Caco-2 (cell line): Measurements from ENCODE around the gene BLMH. TPM values are rescaled to one million over a fixed set of nuclear protein-coding genes. Genes with fewer than 3 reads are reported as not detected.
A peak's percentile ranks its signal among the peaks of the same experiment; 100 is the strongest.

Experiments
- BruUV-seq: library from RNA; stranded (reverse); fragments of 400-500 nt; replicated peaks from 2 replicates; lab custom pipeline; 2021; lab: Mats Ljungman, UMichigan
- CTCF ChIA-PET: fragments of 300-600 bp; sonication (Branson Sonifier 250); formaldehyde crosslinking; loops from one replicate; lab custom pipeline; 2022; ENCODE audit warnings: antibody characterized with exemption; lab: Charles Lee
- POLR2A ChIA-PET: fragments of 300-600 bp; sonication (Branson Sonifier 250); formaldehyde crosslinking; loops from one replicate; lab custom pipeline; 2022; ENCODE audit warnings: antibody characterized with exemption; lab: Charles Lee
- DNase-seq, 2 experiments: peaks; one replicate each; pipeline versions ENCODE4 v3.0.0 to v3.0.0-alpha.2; 2020 to 2022
- H3K27me3 ChIP-seq: replicated peaks from 2 replicates; pipeline ENCODE4 v1.6.0; 2011; ENCODE audit warnings: low read length; ENCODE audit not compliant: control insufficient read depth, insufficient read depth
- H3K36me3 ChIP-seq: 2 replicates; pipeline ENCODE4 v1.5.1; 2011; ENCODE audit warnings: low read length; ENCODE audit not compliant: control insufficient read depth, insufficient read depth
- H3K4me1 ChIP-seq: fragments of 250-450 bp; sonication (Bioruptor Pico); 2 replicates; pipeline ENCODE4 v1.5.1; 2020; ENCODE audit warnings: mild to moderate bottlenecking
- H3K4me3 ChIP-seq: 2 replicates; pipeline ENCODE4 v1.5.1; 2011; ENCODE audit warnings: low read depth, mild to moderate bottlenecking, control low read depth, low read length
- H3K9me3 ChIP-seq: fragments of 250-450 bp; sonication (Bioruptor Pico); 2 replicates; pipeline ENCODE4 v1.5.1; 2020; ENCODE audit warnings: mild to moderate bottlenecking, moderate library complexity
- H3K27ac Mint-ChIP-seq: one replicate; pipeline ENCODE4 v1.8.0; 2022; ENCODE audit warnings: mixed read lengths; ENCODE audit not compliant: unreplicated experiment
- H3K27me3 Mint-ChIP-seq: one replicate; pipeline ENCODE4 v1.8.0; 2022; ENCODE audit warnings: mixed read lengths; ENCODE audit not compliant: insufficient read depth, unreplicated experiment
- H3K36me3 Mint-ChIP-seq: one replicate; pipeline ENCODE4 v1.8.0; 2022; ENCODE audit warnings: mild to moderate bottlenecking, mixed read lengths; ENCODE audit not compliant: insufficient read depth, unreplicated experiment
- H3K4me1 Mint-ChIP-seq: one replicate; pipeline ENCODE4 v1.8.0; 2022; ENCODE audit warnings: low read depth, mixed read lengths; ENCODE audit not compliant: unreplicated experiment
- H3K4me3 Mint-ChIP-seq: one replicate; pipeline ENCODE4 v1.8.0; 2022; ENCODE audit warnings: mild to moderate bottlenecking, moderate library complexity, mixed read lengths; ENCODE audit not compliant: unreplicated experiment
- H3K9me3 Mint-ChIP-seq: one replicate; pipeline ENCODE4 v1.8.0; 2022; ENCODE audit warnings: mixed read lengths; ENCODE audit not compliant: unreplicated experiment
- intact Hi-C: fragments of 100-400 bp; cut with micrococcal nuclease; formaldehyde crosslinking; loops from one replicate; pipeline ENCODE4 v1.10.0; 2022; ENCODE audit not compliant: unreplicated experiment
- total RNA-seq: library from RNA; stranded (reverse); gene quantifications from 2 replicates; pipeline ENCODE4 v1.2.3, GENCODE V29; 2022
- TF ChIP-seq, protein P1 (sequence below), 2 experiments: fragments of 200-600 bp in 1 of 2; IDR thresholded peaks; 1 replicate in 1 of 2; 2 replicates in 1 of 2; pipeline versions ENCODE4 v1.5.1 to v1.8.0; 2011 to 2022; ENCODE audit warnings: antibody characterized with exemption in 1 of 2, control low read depth in 1 of 2, inconsistent platforms in 1 of 2, low read depth in 1 of 2, low read length in 1 of 2, mild to moderate bottlenecking in 1 of 2, moderate library complexity in 1 of 2; ENCODE audit not compliant: insufficient read depth in 1 of 2, severe bottlenecking in 1 of 2, unreplicated experiment in 1 of 2

BLMH gene
- total RNA-seq, 1 experiment from 2014 or later: 56.1 TPM

DNA sequence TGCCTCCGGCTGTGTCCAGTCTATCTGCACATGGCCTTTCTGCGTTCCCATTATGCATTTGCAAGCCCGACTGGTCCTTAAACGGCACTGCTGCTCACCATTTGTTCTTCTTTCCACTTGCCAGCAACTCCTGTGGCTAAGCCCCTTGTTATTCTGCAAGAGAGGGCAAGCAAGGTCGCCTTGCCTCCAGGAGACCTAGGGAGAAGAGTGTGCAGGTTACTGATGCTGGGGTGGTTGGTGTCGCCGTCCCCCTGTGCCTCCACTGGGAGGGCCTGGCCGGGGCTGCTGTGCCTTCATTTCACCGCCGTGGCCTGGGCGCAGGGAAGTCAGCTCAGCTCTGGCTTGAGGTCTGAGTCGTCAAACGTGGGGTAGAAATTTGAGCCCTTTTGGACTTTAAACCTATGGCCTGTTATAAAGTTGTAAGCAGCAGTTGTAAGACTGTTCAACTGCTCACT, 69.0 kb downstream of the BLMH start:
- Mint-ChIP-seq H3K36me3 (peaks cover 19% of the 10 kb centered on the region), H3K27me3 (no peaks in the 10 kb centered on the region), H3K4me1 (peaks cover 62% of the 10 kb centered on the region), H3K9me3 (no peaks in the 10 kb centered on the region), H3K4me3 (peak overlapping the region; percentile 38), H3K27ac (peak overlapping the region; percentile 93)
- POLR2A ChIA-PET: interaction anchor here (0.6 kb wide), 3 partner anchors 13 to 70 kb away, joined by 3 to 4 read pairs (median 3); partner anchors contain the start of gene SLC6A4
- no peaks in the 10 kb centered on the region for H3K9me3 ChIP-seq
- no peaks in the 10 kb centered on the region for H3K27me3 ChIP-seq
- H3K36me3 ChIP-seq: no peaks in the 10 kb centered on the region
- H3K4me1 ChIP-seq: peaks cover 75% of the 10 kb centered on the region
- TF ChIP-seq, protein P1, sequence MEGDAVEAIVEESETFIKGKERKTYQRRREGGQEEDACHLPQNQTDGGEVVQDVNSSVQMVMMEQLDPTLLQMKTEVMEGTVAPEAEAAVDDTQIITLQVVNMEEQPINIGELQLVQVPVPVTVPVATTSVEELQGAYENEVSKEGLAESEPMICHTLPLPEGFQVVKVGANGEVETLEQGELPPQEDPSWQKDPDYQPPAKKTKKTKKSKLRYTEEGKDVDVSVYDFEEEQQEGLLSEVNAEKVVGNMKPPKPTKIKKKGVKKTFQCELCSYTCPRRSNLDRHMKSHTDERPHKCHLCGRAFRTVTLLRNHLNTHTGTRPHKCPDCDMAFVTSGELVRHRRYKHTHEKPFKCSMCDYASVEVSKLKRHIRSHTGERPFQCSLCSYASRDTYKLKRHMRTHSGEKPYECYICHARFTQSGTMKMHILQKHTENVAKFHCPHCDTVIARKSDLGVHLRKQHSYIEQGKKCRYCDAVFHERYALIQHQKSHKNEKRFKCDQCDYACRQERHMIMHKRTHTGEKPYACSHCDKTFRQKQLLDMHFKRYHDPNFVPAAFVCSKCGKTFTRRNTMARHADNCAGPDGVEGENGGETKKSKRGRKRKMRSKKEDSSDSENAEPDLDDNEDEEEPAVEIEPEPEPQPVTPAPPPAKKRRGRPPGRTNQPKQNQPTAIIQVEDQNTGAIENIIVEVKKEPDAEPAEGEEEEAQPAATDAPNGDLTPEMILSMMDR (IDR thresholded peaks at IDR 0.05; ENCODE audit: insufficient read depth in 1 of 2, low read depth in 1 of 2, low read length in 1 of 2, severe bottlenecking in 1 of 2, unreplicated experiment in 1 of 2): no peak
- intact Hi-C loops: no loop called here
- peak in 1 of 2 experiments; percentile 43 for DNase-seq
- BruUV-seq: no TSS peak
- CTCF ChIA-PET: interaction anchor here (0.6 to 1.7 kb wide), 2 partner anchors 14 to 77 kb away, joined by 5 read pairs; no protein-coding TSS in a partner anchor
- H3K4me3 ChIP-seq: no peak overlapping the region

DNA sequence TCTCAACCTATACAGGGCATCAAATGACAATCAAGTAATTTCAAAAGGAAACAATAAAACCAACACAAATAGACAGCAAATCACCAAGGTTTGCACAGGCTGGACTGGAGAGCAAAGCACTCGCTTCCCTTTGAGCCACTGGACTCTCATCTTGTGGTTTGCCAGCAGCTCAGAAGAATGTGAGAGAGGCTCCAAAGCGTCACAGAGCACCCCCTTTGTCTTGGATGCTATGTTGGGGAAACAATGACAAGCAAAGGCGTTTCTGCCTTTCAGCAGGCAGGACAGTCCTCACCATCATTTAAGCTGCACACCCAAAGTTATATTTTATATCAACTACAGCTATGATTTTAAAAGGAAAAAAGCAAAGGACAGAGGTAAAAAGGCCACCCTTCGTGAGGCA, 69.5 kb downstream of the BLMH start:
- Histone ChIP-seq H3K27me3 (no peaks in the 10 kb centered on the region), H3K9me3 (no peaks in the 10 kb centered on the region), H3K36me3 (no peaks in the 10 kb centered on the region; the same call in 1 of the 2 replicates), H3K4me1 (peaks cover 70% of the 10 kb centered on the region), H3K4me3 (no peak overlapping the region)
- no TSS peak for BruUV-seq
- TF ChIP-seq, protein P1 (IDR thresholded peaks at IDR 0.05; ENCODE audit: insufficient read depth in 1 of 2, low read depth in 1 of 2, low read length in 1 of 2, severe bottlenecking in 1 of 2, unreplicated experiment in 1 of 2): no peak
- no peak for DNase-seq
- Mint-ChIP-seq H3K9me3 (no peaks in the 10 kb centered on the region), H3K4me1 (peaks cover 62% of the 10 kb centered on the region), H3K27me3 (no peaks in the 10 kb centered on the region), H3K27ac (peak overlapping the region; percentile 93), H3K4me3 (no peak overlapping the region), H3K36me3 (peaks cover 23% of the 10 kb centered on the region)
- intact Hi-C loops: no loop called here
- ChIA-PET CTCF (interaction anchor here (0.6 to 1.7 kb wide), 2 partner anchors 14 to 76 kb away, joined by 5 read pairs; no protein-coding TSS in a partner anchor), POLR2A (interaction anchor here (0.6 kb wide), 2 partner anchors 13 to 70 kb away, joined by 3 to 4 read pairs; partner anchors contain the start of gene SLC6A4)

DNA sequence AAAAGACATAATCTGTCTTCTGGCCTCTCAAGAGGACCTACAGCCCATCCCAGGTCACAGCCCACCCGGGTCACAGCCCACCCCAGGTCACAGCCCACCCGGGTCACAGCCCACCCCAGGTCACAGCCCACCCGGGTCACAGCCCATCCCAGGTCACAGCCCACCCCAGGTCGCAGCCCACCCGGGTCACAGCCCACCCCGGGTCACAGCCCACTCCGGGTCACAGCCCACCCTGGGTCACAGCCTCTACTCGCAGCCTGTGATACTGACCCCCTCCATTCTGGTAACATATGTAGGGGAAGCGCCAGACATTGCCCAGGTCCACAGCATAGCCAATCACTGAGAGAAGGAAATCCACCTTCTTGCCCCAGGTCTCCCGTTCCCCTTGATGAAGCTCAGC, 70.4 kb downstream of the BLMH start:
- H3K4me1 Mint-ChIP-seq: peaks cover 62% of the 10 kb centered on the region
- Histone ChIP-seq H3K27me3 (no peaks in the 10 kb centered on the region), H3K9me3 (no peaks in the 10 kb centered on the region), H3K4me3 (no peak overlapping the region), H3K4me1 (peaks cover 63% of the 10 kb centered on the region), H3K36me3 (no peaks in the 10 kb centered on the region; the same call in none of the 2 replicates)
- no peak for DNase-seq
- H3K27ac Mint-ChIP-seq: peak overlapping the region; percentile 93
- ChIA-PET POLR2A (no interaction called here), CTCF (no interaction called here)
- H3K36me3 Mint-ChIP-seq: peaks cover 32% of the 10 kb centered on the region
- H3K4me3 Mint-ChIP-seq: no peak overlapping the region
- H3K9me3 Mint-ChIP-seq: no peaks in the 10 kb centered on the region
- intact Hi-C loops: no loop called here
- H3K27me3 Mint-ChIP-seq: no peaks in the 10 kb centered on the region
- no TSS peak for BruUV-seq
- TF ChIP-seq, protein P1 (IDR thresholded peaks at IDR 0.05; ENCODE audit: insufficient read depth in 1 of 2, low read depth in 1 of 2, low read length in 1 of 2, severe bottlenecking in 1 of 2, unreplicated experiment in 1 of 2): no peak
